GM18505 (cell line): Measurements from ENCODE around the gene TSPO.

Experiments
- ATAC-seq: cut with Tn5 transposase; IDR thresholded peaks from one replicate; pipeline ENCODE4 v1.9.1; 2021; ENCODE audit not compliant: unreplicated experiment
- POLR2A ChIP-seq: IDR thresholded peaks from 4 replicates; pipeline ENCODE4 v1.6.1; 2011; ENCODE audit warnings: borderline replicate concordance; ENCODE audit not compliant: insufficient read depth, insufficient read length; ENCODE audit errors: extremely low read depth

TSPO gene

DNA sequence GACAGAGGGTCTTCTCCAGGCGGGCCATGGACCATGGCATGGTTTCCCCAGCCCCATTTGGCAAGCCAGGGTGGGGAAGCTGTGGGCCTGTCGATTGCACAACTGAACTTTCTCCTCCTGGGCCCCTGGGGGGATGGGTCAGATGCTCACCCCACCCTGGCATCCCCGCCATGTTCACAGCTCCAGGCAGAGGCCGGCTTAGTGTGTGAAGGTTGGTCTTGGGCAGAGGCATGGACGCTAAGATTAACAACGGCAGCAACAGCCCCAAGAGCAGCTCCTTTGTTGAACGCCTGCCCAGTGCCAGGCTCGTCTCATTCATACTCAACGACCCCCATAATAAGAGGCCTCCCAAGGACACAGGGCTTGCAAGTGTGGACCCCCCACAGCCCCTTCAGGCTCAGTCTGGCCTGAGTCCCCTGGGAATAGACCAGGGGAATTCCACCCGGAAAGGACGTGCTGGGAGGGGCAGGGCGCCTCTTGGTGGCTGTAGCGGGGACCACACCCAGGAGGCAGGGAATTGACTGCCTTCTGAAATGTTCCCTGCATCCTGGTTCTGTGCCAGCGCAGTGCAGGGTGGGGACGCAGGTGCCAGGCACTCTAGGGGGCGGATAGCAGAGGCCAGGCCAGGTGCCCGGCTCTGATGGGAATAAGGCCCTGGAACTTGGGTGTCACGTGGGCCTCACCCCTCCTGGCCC, 8.3 kb downstream of the TSPO start:
- ATAC-seq, result no peak
- TF ChIP-seq POLR2A, result no peak

DNA sequence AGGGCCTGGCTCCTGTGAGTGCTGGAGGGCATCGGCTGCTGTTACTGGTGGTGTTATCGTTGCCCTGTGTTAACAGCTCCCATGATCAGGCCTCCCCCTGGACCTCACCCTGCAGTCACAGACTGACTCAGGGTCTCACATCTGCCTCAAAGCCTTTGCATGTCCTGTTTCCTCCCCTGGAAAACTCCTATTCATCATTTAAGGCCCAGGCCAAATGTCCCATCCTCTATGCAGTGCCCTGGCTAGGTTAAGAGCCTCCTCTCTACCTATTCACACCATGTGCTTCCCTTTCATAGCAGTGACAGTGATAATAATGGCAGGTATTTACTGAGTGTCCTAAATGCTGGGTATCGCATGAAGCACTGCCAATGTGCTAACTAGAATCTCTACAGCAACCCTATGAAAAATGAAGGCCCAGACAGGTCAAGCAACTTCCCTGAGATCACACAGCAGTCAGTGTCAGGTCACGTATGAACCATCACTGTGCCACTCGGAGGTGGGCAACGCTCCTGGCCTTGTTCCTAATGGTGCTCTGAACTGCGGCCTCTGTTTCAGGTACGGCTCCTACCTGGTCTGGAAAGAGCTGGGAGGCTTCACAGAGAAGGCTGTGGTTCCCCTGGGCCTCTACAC, 9.3 kb downstream of the TSPO start:
- no peak for TF ChIP-seq POLR2A
- no peak for ATAC-seq

DNA sequence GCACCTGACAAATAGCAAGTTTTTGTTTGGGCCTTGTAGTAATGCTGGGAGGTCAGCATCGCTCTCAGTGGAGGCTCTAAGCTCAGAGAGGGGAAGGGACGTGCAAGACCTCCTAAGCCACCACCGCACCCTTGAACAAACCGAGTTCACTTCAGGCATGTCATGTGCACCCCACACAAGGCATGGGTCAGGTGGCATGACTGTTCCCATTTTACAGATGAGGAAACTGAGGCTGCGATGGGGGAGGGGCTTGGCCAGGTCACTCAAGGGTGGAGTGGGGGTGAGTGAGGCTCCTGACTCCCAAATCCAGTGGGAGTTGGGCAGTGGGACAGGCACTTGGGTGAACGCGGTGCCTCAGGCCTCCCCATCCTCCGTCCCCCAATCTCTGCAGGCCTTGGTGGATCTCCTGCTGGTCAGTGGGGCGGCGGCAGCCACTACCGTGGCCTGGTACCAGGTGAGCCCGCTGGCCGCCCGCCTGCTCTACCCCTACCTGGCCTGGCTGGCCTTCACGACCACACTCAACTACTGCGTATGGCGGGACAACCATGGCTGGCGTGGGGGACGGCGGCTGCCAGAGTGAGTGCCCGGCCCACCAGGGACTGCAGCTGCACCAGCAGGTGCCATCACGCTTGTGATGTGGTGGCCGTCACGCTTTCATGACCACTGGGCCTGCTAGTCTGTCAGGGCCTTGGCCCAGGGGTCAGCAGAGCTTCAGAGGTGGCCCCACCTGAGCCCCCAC, 11.2 kb downstream of the TSPO start:
- no peak for ATAC-seq
- no peak for TF ChIP-seq POLR2A

DNA sequence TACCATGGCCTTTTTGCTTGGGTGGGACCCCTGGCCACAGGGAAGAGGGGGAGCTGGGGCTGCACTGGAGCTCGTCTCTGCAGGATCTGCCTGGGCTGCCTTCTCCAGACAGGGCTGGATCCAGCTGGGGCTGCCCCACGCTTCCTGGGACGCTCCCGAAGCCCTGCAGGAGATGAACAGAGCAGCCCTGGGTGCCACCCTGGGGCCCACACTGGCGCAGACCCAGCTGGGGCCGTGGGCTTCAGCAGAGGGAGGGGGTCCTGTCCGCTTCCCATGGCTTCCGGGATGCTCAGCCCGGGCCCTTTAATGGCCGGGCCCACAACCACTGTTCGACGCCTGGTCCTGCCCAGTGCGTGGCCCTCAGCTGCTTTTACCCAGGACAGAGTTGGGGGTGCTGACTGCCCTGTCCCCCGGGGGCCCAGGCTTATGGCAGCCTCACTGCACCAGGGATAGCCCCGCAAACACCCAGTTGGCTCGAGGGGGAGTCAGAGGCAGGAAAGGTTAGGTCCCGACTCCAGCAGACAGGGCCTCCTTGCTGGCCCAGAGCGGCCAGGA, 12.0 kb downstream of the TSPO start:
- no peak for ATAC-seq
- TF ChIP-seq POLR2A, result no peak

DNA sequence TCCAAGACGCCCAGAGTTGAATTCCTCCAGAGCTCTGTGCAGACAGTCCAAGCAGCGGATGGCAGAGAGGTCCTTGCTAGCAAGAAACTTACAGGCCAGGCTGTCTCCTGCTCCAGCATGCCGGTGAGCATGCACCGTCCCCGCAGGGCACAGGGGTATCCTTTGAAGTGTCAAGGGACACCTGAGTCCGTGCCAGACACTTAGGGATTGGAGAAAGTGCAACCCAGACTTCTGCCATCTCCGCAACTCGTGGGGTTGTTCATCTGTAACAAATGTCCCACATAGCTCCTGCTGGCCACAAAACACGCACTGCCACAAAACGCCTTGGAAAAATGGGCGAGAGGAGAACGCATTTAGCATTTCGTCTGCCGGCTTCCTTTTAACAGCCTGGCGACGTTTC, 13.3 kb downstream of the TSPO start:
- TF ChIP-seq POLR2A, result no peak
- ATAC-seq, result no peak

DNA sequence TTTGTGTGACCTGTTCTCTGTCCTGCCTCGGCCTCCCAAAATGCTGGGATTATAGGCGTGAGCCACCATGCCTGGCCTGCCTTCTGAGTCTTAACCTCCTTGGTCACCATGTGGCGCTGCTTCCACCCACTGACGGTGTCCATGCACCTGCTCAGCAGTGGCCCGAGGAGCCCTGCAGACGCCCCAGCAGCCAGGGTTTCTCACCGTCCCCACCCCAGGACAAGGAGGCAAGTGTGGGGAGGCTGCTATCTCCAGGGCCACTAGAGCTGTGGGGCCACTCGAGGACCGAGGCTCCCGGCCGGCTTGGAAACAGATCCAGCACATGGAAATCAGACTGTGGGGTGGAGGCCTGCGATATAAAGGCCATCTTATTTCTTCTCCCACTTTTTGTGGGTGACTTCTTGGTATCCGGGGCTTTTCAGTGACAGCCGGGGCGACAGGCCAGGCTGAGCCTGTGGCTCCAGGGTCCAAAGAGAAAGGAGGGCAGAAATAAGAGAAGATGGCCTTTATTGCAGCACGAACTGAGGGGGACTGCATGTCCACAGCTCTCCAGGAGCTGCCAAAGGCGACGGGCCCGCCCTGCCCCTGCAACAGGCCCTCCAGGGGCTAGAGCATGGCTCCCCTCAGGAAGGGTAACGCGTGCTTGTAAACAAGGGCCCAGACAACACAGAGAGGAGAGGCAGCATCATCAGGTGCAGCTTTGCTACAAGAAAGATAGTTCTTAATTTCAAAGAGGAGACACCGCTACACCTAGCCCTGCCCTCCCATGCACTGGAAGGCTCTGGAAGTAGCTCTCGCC, 15.0 kb downstream of the TSPO start:
- ATAC-seq, result no peak
- no peak for TF ChIP-seq POLR2A

DNA sequence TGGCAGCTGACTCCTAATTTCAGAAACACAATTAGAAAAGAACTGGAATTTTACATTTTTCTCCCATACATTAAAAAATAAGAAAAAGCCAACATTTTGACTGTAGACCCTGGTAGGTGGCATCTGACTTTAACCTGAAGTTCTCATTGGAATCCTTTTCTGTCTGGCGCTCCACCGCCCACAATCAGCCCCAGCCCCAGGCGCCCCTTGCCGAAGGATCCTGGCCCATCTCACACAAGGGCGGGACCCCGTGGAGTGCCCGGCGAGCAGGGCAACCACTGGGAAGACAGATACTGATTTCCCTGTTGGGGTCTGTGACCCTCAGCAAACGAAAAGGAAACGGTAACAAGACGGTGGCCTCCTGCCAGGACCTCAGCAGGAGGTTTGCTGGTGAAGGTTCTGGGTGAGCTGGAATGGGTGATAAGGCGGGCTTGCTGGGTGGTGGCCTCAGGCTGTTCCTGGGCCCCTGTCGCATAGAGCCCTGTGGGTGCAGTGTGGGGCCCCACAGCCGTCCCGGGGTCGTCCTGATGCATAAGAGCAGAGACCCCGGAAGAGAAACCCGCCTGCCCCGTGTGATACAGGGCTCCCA, 15.7 kb downstream of the TSPO start:
- ATAC-seq, result no peak
- no peak for TF ChIP-seq POLR2A

DNA sequence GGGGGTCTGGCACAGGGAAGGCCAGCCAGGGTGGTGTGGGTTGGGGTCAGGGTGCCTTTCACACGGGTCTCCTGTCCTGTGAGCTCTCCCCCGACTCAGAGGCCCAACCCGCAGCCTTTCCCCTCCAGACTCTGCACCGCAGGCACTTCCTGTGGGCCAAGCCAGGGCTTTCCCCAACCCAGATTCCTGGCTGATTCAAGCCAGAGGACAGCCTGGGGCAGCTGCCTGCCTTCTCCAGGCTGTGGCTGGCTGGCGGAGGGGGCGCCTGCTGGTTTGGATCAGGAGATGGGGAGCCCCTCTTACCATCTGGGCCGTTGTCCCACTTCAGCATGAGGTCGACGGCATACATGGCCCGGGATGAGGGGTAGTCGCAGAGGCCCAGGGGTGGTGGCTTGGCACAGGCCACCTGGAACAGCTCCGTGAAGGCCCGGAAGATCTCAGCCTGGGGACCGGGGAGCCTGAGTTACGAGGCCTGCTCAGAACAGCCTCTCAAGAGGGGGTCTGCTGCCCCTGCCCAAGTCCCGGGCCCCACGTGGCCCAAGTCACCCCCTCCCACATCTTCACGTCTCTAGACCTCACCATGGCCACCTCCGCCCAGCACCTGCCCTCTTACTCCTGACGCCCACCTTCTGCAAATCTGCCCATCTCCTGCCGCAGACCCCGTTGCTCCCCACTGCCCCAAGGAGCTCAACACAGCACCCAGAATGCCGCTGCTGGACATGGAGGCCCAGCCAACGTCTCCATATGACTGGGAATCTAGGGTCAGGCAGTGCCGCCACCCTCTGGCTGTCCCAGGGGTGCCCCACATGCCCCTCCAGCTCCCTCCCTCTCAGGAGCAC, 17.3 kb downstream of the TSPO start:
- no peak for TF ChIP-seq POLR2A
- no peak for ATAC-seq

DNA sequence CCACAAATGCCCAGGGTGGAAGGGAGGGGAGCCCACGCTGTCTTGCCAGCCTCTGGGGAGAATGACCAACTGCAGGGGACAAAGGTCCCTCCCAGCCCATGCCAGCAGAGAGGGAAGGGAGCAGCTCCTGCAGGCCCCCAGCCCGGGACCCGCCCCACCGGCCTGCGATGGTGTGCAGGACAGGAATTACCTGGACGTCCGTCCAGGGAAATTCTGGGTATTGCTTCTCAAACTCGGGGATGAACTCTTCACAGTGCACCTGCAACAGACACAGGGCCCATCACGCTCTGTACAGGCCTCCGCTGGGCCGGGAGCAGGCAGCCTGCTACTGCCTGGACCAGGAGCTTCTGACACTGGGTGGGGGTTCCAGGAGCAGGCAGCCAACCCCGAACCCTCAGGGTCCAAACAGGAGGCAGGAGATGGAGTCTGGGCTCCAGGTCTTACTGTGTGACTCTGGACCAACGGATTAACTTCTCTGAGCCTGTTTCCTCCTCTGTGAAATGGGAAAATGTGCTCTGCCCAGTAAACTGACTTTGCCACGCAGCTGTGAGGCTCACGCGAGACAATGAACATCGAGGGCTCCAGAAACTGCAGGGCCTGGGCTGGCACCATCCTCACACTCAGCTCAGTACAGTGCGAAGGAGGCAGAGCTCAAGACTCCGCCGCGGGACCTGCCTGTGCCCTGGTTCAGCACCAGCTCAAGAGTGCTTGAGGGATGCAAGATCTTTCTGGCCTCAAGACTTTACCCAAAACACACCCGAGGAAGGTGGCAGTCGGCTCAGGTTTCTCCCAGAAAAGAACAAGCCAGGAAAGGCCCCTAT, 18.2 kb downstream of the TSPO start:
- TF ChIP-seq POLR2A, result no peak
- no peak for ATAC-seq

DNA sequence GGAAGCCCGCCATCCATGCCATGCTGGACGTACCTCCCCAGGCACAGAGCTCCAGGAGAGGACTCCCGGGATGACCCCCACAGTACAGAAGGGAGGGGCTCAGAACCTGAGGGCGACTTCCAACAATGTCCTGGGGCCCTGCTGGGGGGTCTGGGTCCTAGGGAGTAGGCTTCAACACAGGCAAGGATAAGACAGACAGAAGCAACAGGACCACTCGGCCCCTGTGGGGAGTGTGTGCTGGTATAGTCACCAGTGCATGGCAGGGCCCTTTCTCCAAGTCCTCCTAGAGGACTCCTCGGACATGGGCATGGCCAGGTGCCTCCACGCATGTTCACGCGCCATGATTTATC, 18.7 kb downstream of the TSPO start:
- TF ChIP-seq POLR2A, result no peak
- no peak for ATAC-seq

DNA sequence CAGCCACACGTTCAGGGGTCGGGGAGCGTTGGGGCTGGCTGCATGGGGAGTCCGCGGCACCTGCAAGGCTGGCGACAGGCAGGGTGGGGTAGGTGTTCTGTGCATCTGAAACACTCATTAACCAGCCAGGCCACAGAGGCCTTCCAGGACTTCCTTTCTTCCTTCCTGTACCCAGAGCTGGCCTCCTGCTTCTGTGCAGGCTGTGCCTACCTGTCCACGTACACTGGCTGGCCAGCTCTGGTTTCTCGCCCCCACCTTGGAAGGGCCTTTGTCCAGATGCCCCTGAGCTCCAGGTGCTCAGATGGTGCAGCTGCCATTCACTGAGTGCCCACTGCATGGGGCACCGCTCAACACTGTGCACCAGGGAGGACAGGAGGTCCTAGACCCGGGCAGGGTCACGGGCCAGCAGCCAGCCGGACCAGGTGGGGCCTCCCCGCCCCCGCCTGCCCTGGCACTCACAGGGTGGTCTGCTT, 19.7 kb downstream of the TSPO start:
- TF ChIP-seq POLR2A, result no peak
- no peak for ATAC-seq

DNA sequence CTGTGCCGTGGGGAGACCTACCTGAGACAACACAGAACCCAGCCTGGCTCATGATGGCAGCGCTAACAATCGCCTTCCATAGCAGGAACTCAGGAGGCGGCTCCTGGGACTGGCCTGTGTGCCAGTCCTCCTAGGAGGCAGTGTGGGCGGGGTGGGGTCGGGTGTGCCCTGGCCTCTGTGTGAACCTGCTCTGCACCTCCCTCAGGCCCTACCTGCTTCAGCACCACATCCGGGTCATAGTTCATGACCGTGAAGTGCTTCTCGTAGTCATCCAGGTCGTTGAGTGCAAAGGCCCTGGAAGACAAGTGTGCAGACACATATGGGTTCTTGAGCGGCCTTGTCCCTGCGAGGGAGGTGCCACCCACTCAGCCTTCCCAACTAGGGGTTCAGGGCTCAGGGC, 20.2 kb downstream of the TSPO start:
- no peak for ATAC-seq
- TF ChIP-seq POLR2A, result no peak

DNA sequence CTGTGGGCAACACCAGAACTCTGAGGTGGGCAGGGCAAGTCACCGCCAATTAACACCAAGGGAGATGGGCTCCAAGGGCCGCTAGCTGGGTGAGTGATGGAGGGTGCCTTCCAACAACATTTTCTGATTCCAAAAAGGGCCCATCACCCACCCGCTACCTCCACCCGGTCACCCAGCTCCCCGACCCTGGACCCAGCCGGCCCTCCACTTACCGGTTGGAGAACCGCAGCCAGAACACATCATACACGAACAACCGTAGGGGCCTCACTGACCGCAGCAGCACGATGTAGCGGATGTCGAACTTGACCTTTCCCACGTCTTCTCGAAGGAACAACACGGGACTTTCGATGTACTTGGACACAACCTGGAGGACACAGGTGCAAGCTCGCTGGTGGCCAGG, 20.8 kb downstream of the TSPO start:
- TF ChIP-seq POLR2A, result no peak
- no peak for ATAC-seq
